GM18909 (cell line): ENCODE data around the gene MYO1G.

Source experiments
- ATAC-seq: cut with Tn5 transposase; IDR thresholded peaks from one replicate; pipeline ENCODE4 v1.9.1; 2021; ENCODE audit warnings: mild to moderate bottlenecking; ENCODE audit not compliant: unreplicated experiment, poor library complexity

Gene MYO1G

GRCh38 chr7:44983742-44984477, 5.1 kb upstream of the MYO1G start:
- ATAC-seq = no peak

- ATAC-seq = no peak
Measured at GRCh38 chr7:44982970-44983369, 4.2 kb upstream of the MYO1G start.

- ATAC-seq = no peak
Measured at GRCh38 chr7:44982535-44982923, 3.7 kb upstream of the MYO1G start.

DNA sequence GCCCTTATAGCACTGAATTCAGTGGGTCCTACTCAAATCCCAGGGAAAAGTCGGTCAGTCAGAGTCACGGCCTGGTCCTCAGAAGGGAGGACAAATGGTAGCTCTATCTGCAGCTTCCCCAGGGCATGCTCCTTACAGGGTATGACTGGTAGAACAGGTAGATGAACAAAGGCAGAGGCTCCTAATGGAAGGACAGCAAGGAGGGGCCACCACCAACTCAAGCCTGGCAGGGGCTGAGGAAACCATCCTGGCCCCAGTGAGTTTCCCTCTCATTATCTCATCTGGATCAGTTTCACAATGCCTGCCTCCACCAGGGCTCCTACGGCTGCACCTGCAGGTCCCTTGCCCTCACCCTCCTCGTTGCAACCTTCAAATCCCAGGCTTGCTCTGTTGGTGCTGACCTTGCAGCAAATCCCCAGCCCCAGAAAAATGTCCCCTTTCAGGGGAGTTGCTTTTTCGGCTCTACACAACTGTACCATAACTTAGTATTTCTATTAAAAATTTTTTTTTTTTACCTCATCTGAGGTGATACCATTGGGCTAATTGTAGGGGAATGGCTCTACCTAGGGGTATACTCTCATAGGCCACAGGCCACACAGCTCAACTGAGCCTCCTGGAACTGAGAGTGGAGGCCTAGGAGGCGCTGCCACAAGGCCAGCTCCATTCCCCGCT, 2.4 kb upstream of the MYO1G start:
- no peak for ATAC-seq

- ATAC-seq = peak; percentile 44
Measured at GRCh38 chr7:44980393-44981034, 1.7 kb upstream of the MYO1G start.

GRCh38 chr7:44979481-44980392, 922 bp upstream of the MYO1G start:
- ATAC-seq = peak; percentile 14

DNA sequence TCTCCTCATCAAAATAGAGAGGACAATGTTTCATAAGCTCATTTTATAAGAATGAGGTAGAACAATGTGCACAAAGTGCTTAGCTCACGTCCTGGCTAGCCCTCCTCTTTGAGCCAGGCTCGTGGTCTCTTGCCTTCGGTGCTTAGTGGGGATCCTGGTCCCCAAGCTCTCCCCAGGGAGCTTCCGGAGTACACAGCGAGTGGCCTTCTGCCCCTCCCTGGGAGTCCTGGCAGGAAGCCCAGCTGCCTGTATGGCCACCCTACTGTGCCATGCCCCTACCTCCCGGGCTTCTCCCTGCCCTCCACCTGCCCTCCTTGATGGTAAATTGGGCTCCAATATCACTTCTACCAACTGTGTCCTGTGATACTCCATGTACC, 868 bp downstream of the MYO1G start:
- no peak for ATAC-seq

- ATAC-seq = no peak
Measured at GRCh38 chr7:44977304-44977958, 1.4 kb downstream of the MYO1G start.

- ATAC-seq = no peak
Measured at GRCh38 chr7:44976746-44977196, 2.0 kb downstream of the MYO1G start.

DNA sequence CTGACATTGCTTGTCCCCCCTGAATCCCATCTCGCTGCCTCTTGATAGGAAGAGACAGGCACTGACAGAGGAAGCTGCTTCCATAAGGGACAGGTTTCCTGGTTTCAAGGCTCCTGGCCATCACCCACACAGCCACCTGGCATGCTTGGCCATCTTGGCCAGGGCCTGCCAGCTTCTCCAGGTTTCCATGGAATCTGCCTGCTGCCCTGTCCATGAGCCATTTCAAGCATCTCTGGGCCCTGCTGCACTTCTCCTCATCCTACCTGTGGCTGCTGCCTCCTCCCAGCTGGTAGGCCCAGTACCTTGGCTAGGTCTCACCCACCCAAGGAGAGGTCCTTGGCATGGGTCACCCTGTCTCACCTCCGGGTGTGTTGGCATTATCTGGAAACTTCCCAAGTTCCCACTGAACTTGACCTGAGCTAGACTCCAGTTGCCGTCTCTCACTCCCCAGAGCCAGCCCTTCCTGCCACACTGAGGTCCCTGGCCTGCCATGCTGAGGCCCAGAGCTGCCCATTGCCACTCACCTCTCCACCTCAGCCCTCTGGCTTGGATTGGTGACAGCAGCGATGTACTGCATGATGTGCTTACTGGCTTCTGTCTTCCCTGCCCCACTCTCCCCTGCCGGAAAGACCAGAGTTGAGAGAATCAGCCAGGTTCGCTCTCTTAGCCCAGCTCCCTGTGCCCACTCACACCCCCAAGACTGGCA, 2.6 kb downstream of the MYO1G start:
- no peak for ATAC-seq

GRCh38 chr7:44975331-44976039, 3.3 kb downstream of the MYO1G start:
- ATAC-seq = no peak

- no peak for ATAC-seq
Measured at GRCh38 chr7:44974549-44974948, 4.3 kb downstream of the MYO1G start.

DNA sequence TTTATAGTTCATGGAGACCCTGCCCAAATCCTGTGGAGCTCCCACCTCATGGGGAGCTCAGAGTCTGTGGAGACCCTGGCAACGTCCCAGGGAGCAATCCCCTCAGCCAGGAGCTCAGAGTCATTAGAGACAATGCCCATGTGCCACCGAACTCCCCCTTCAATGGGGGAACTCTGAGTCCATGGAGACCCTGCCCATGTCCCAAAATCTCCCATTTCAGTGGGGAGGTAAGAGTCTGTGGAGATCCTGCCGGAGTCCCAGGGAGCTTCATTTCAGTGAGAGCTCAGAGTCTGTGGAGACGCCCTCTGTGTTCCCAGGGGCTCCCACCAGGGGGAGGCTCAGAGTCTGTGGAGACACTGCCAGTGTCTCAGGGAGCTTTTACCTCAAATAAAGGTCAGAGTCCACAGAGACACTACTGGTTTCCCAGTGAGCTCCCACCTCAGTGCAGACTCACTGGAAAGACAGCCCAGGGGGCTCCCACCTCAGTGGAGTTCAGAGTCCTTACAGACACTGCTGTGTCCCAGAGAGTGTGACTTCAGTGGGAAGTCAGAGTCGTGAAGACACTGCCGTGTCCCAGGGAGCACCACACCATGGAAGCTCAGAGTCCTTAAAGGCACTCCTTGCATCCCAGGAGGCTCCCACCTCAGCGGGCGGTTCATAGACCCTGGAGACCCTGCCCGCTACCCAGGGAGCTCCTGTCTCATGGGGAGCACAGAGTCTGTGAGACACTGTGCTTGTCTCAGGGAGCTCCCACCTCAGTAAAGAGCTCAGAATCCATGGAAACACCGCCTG, 5.0 kb downstream of the MYO1G start:
- ATAC-seq = no peak

DNA sequence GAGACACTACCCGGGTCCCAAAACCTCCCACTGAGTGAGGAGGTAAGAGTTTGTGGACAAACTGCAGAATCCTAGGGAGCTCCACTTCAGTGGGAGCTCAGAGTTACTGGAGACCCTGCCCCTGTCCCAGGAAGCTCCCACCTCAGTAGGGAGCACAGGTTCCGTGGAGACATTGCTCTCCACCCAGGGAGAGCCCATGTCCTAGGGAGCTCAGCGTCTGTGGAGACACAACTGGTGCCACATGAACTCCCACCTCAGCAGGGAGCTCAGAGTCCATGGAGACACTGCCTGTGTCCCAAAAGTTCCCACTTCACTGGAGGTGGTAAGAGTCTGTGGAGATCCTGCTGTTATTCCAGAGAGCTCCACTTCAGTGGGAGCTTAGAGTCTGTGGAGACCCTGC, 6.3 kb downstream of the MYO1G start:
- no peak for ATAC-seq

DNA sequence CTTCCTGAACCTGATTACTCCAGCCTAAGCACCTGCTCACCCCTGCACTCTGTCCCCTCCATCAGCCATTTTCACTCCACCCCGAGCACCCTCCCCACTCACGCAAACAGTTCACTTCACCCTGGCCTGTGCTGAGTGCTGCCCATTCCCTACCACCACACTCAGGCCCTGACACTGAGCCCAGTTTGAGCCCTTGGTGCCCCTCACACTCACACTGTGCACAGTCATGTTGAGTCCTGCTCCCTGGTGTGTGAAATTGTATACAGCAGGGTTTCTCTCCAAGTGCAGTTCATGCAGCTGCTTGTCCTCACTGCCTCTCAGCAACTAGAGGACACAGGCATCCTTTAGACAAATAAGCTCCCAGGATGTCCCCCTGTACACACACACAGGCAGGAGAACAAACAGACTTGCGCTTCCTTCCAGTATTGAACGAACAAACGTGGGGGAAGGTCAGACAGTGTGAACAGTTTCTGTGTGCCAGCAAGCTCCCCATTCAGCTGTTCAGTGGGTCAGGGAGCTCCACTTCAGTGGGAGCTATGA, 6.8 kb downstream of the MYO1G start:
- ATAC-seq = no peak

GRCh38 chr7:44971188-44971901, 7.5 kb downstream of the MYO1G start:
- no peak for ATAC-seq

- no peak for ATAC-seq
Measured at GRCh38 chr7:44970523-44971051, 8.2 kb downstream of the MYO1G start.
